Osteocyte (in vitro differentiated cells): ENCODE measurements around the gene ACTL6B. TPM values are rescaled to one million over a fixed set of nuclear protein-coding genes. Genes with fewer than 3 reads are reported as not detected.

Source experiments
- DNase-seq: peaks from one replicate; pipeline ENCODE4 v3.0.0; 2021; ENCODE audit warnings: mixed read lengths; ENCODE audit not compliant: unreplicated experiment; ENCODE audit errors: extremely low spot score
- H3K27ac Mint-ChIP-seq: one replicate; pipeline ENCODE4 v1.8.0; 2021; ENCODE audit warnings: mild to moderate bottlenecking, mixed read lengths; ENCODE audit not compliant: unreplicated experiment
- H3K27me3 Mint-ChIP-seq: one replicate; pipeline ENCODE4 v1.8.0; 2021; ENCODE audit warnings: mixed read lengths; ENCODE audit not compliant: unreplicated experiment
- H3K36me3 Mint-ChIP-seq: one replicate; pipeline ENCODE4 v1.8.0; 2021; ENCODE audit warnings: mixed read lengths; ENCODE audit not compliant: unreplicated experiment
- H3K4me1 Mint-ChIP-seq: one replicate; pipeline ENCODE4 v1.8.0; 2021; ENCODE audit warnings: mixed read lengths; ENCODE audit not compliant: unreplicated experiment
- H3K4me3 Mint-ChIP-seq: one replicate; pipeline ENCODE4 v1.8.0; 2021; ENCODE audit warnings: mild to moderate bottlenecking, moderate library complexity, mixed read lengths; ENCODE audit not compliant: unreplicated experiment
- H3K9me3 Mint-ChIP-seq: one replicate; pipeline ENCODE4 v1.8.0; 2021; ENCODE audit warnings: mixed read lengths; ENCODE audit not compliant: unreplicated experiment
- CTCF ChIP-seq: fragments of 200-600 bp; sonication (generic); IDR thresholded peaks from 2 replicates; pipeline ENCODE4 v1.5.0; 2021; ENCODE audit warnings: antibody characterized with exemption, mild to moderate bottlenecking, moderate library complexity
- total RNA-seq: library from RNA; stranded (reverse); gene quantifications from 2 replicates; pipeline ENCODE4 v1.2.1, GENCODE V29; 2021

Gene ACTL6B
- total RNA-seq, 1 donor from 2014 or later = not detected

- DNase-seq = no peak
- H3K4me1 Mint-ChIP-seq = peaks cover 12% of the 10 kb centered on the region
- no peak for TF ChIP-seq CTCF
- H3K27me3 Mint-ChIP-seq = no peaks in the 10 kb centered on the region
- H3K4me3 Mint-ChIP-seq = no peak overlapping the region
- no peak overlapping the region for H3K27ac Mint-ChIP-seq
- no peaks in the 10 kb centered on the region for H3K9me3 Mint-ChIP-seq
- H3K36me3 Mint-ChIP-seq = no peaks in the 10 kb centered on the region
Measured at GRCh38 chr7:100623951-100624824, 32.1 kb downstream of the ACTL6B start.

GRCh38 chr7:100621554-100621953 lies 34.7 kb downstream of the ACTL6B start:
- peaks cover 12% of the 10 kb centered on the region for H3K4me1 Mint-ChIP-seq
- no peak for TF ChIP-seq CTCF
- H3K27ac Mint-ChIP-seq = no peak overlapping the region
- H3K9me3 Mint-ChIP-seq = no peaks in the 10 kb centered on the region
- H3K27me3 Mint-ChIP-seq = no peaks in the 10 kb centered on the region
- no peaks in the 10 kb centered on the region for H3K36me3 Mint-ChIP-seq
- no peak overlapping the region for H3K4me3 Mint-ChIP-seq
- DNase-seq = no peak

- DNase-seq = no peak
- Mint-ChIP-seq H3K27ac (no peak overlapping the region), H3K27me3 (no peaks in the 10 kb centered on the region), H3K4me1 (peaks cover 5% of the 10 kb centered on the region), H3K9me3 (no peaks in the 10 kb centered on the region), H3K36me3 (no peaks in the 10 kb centered on the region), H3K4me3 (no peak overlapping the region)
- no peak for TF ChIP-seq CTCF
Measured at GRCh38 chr7:100620804-100621203, 35.4 kb downstream of the ACTL6B start.

GRCh38 chr7:100620239-100620638 lies 36.0 kb downstream of the ACTL6B start:
- H3K4me1 Mint-ChIP-seq = peaks cover 4% of the 10 kb centered on the region
- TF ChIP-seq CTCF = no peak
- no peak for DNase-seq
- H3K27me3 Mint-ChIP-seq = no peaks in the 10 kb centered on the region
- no peak overlapping the region for H3K27ac Mint-ChIP-seq
- H3K36me3 Mint-ChIP-seq = no peaks in the 10 kb centered on the region
- H3K4me3 Mint-ChIP-seq = no peak overlapping the region
- H3K9me3 Mint-ChIP-seq = no peaks in the 10 kb centered on the region

- Mint-ChIP-seq H3K27ac (no peak overlapping the region), H3K36me3 (peaks cover 2% of the 10 kb centered on the region), H3K4me1 (peaks cover 12% of the 10 kb centered on the region), H3K9me3 (no peaks in the 10 kb centered on the region), H3K4me3 (no peak overlapping the region), H3K27me3 (no peaks in the 10 kb centered on the region)
- DNase-seq = no peak
- no peak for TF ChIP-seq CTCF
Measured at GRCh38 chr7:100614308-100614861, 41.9 kb downstream of the ACTL6B start.
